Measurements from ENCODE around the gene LLGL1. TPM values are rescaled to one million over a fixed set of nuclear protein-coding genes. Genes with fewer than 3 reads are reported as not detected.

The LLGL1 gene
- total RNA-seq, 1 donor from 2014 or later = 57.2 TPM

DNA sequence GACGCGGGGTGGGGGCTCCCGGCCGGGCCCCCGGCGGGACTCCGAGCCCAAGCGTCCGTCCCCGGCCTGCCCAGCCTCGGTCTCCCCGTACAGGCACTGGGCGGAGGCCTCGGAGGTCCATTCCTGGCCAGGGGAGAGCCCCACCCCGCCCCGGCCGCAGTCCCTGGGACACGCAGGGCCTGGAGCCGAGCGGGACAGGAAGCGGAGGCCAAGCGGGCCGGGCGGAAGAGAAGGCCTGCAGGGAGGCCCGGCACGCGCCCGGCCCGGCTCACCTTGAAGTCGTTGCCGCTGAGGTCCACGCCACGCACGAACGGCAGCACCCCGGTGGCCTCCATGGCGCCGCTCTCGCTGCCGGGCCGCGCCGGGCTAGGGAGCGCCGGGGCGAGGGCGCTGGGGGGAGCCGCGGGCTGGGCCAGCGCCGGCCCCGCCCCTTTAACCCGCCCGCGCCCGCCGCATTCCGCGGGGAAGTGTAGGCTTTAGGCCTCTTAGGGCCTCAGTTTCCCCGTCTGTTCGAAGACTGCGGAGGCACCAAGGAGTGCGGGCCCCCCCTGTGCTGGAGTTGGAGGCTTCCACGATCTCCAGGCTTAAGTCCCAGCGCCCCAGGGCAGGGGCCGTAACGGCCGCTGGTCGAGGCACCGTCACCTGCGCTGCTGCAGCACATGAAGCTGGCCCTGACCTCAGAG lies 33.1 kb downstream of the LLGL1 start, which contains the start of gene FLII:
Gene FLII (minus strand): TSS at position 383 of the 683 bp plus-strand sequence. CDS start 48 bp downstream, at position 335.
- H3K4me1 Mint-ChIP-seq (ENCODE audit: unreplicated experiment) = peaks cover 15% of the 10 kb centered on the region
- no peaks in the 10 kb centered on the region for H3K9me3 Mint-ChIP-seq (ENCODE audit: unreplicated experiment)
- H3K27me3 Mint-ChIP-seq (ENCODE audit: unreplicated experiment) = peaks cover 12% of the 10 kb centered on the region
- peak within 1 kb of the TSS; percentile 97 for H3K4me3 Mint-ChIP-seq (ENCODE audit: unreplicated experiment)
- peak within 1 kb of the TSS; percentile 89 for H3K27ac Mint-ChIP-seq (ENCODE audit: unreplicated experiment)
- peak; percentile 50 for DNase-seq (ENCODE audit: low spot score)
- TF ChIP-seq, protein P1, sequence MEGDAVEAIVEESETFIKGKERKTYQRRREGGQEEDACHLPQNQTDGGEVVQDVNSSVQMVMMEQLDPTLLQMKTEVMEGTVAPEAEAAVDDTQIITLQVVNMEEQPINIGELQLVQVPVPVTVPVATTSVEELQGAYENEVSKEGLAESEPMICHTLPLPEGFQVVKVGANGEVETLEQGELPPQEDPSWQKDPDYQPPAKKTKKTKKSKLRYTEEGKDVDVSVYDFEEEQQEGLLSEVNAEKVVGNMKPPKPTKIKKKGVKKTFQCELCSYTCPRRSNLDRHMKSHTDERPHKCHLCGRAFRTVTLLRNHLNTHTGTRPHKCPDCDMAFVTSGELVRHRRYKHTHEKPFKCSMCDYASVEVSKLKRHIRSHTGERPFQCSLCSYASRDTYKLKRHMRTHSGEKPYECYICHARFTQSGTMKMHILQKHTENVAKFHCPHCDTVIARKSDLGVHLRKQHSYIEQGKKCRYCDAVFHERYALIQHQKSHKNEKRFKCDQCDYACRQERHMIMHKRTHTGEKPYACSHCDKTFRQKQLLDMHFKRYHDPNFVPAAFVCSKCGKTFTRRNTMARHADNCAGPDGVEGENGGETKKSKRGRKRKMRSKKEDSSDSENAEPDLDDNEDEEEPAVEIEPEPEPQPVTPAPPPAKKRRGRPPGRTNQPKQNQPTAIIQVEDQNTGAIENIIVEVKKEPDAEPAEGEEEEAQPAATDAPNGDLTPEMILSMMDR (IDR thresholded peaks at IDR 0.05; ENCODE audit: unreplicated experiment) = no peak
- peaks cover 4% of the 10 kb centered on the region for H3K36me3 Mint-ChIP-seq (ENCODE audit: low read depth, unreplicated experiment)

DNA sequence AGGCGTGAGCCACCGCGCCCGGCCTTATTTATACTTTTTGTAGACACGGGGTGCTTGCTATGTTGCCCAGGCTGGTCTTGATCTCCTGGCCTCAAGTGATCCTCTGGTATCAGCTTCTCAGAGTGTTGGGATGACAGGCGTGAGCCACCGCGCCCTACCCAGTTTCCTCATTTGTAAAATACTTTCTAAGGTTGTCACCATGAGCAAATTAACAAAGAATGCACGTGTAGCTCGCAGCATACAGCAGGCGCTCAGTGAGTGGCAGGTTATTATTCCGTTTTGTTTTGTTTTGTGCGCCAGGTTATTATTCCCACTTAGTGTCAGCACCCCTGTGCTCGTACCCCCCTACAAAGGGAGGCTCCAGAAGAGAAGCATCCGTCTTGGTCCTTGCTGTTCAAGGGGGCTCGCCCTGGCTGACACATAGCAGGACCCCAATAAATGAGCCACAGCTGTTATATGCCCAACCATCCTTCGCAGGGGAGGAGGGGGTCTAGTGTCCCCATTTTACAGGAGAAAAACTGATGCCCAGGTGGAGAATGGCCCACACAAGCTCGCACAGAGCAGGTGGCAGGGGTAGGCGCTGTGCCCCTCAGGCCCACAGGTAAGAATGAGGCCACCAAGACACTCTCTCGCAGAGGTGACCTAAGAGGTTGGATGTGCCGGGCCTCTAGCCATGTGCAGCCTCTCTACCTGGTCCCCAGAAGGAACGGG lies 34.3 kb downstream of the LLGL1 start:
- H3K4me1 Mint-ChIP-seq (ENCODE audit: unreplicated experiment) = peaks cover 15% of the 10 kb centered on the region
- TF ChIP-seq, protein P1 (IDR thresholded peaks at IDR 0.05; ENCODE audit: unreplicated experiment) = no peak
- H3K36me3 Mint-ChIP-seq (ENCODE audit: low read depth, unreplicated experiment) = peaks cover 4% of the 10 kb centered on the region
- peaks cover 12% of the 10 kb centered on the region for H3K27me3 Mint-ChIP-seq (ENCODE audit: unreplicated experiment)
- H3K4me3 Mint-ChIP-seq (ENCODE audit: unreplicated experiment) = peak overlapping the region; percentile 85
- H3K27ac Mint-ChIP-seq (ENCODE audit: unreplicated experiment) = no peak overlapping the region
- no peaks in the 10 kb centered on the region for H3K9me3 Mint-ChIP-seq (ENCODE audit: unreplicated experiment)
- no peak for DNase-seq (ENCODE audit: low spot score)

DNA sequence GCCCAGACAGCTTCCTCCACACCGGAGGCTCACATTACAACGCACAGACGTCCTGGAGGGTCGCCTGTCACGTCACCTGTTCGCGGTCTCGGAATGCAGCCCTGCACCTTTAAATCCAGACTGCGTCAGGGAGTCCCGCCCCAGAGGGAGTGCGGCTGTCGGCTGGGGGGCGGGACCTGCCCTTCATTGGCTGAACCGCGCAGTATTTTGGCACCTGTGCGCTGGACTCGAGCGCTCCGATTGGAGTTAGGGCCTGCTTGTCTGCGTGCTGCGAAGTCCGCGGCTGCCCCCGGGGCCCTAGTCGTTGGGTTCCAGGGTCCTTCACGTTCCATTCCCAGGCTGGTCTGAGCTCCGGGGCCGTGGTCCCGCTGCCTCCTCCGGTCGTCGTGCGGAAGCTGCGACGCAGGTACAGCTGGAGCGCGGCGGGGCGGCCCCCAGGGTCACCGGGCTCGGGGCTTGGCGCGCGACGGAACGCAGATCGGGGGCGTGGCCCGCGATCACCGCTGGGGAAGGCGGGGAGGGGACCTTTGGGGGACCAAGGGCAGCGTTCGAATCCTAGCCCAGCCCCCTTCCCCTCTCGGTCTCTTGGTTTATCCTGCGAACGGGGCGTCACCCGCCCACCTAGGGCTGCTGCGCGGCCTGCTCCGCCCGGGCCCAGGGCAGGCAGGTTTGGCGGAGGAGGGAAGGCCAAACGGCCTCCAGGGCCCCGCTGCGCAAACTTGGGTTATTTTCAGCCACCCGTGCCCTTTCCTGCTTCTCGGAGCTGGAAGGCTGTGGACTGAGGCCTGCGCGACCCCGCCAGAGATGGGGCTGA lies 35.1 kb downstream of the LLGL1 start, which contains the start of gene MIEF2:
Gene MIEF2 (plus strand): TSS at position 331 of the 814 bp plus-strand sequence. CDS start 2,059 bp downstream, outside the sequence.
- TF ChIP-seq, protein P1 (IDR thresholded peaks at IDR 0.05; ENCODE audit: unreplicated experiment) = no peak
- Mint-ChIP-seq H3K27me3 (ENCODE audit: unreplicated experiment) (peaks cover 12% of the 10 kb centered on the region), H3K4me1 (ENCODE audit: unreplicated experiment) (peaks cover 15% of the 10 kb centered on the region), H3K36me3 (ENCODE audit: low read depth, unreplicated experiment) (peaks cover 4% of the 10 kb centered on the region), H3K4me3 (ENCODE audit: unreplicated experiment) (peak within 1 kb of the TSS; percentile 89), H3K27ac (ENCODE audit: unreplicated experiment) (no peak within 1 kb of the TSS), H3K9me3 (ENCODE audit: unreplicated experiment) (no peaks in the 10 kb centered on the region)
- peak; percentile 87 for DNase-seq (ENCODE audit: low spot score)

DNA sequence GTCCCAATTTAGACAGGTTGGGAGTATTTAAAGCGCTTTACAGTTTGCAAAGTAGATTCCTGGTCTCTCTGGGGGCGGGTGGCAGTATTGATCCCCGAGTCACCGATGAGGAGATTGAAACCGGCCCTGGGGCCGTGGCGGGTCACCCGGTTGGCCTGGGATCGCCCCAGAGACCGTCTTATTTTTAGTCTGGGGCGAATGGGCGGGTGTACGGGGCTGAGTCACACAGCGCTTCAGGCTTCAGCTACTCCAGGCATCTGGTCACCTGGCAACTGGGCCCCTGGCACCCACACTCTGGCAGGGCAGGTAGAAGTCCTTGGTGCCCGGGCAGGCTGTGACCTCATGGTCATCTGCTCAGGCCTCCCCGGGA lies 35.7 kb downstream of the LLGL1 start:
- no peaks in the 10 kb centered on the region for H3K9me3 Mint-ChIP-seq (ENCODE audit: unreplicated experiment)
- no peak for DNase-seq (ENCODE audit: low spot score)
- peaks cover 12% of the 10 kb centered on the region for H3K27me3 Mint-ChIP-seq (ENCODE audit: unreplicated experiment)
- no peak overlapping the region for H3K27ac Mint-ChIP-seq (ENCODE audit: unreplicated experiment)
- peak overlapping the region; percentile 89 for H3K4me3 Mint-ChIP-seq (ENCODE audit: unreplicated experiment)
- peaks cover 15% of the 10 kb centered on the region for H3K4me1 Mint-ChIP-seq (ENCODE audit: unreplicated experiment)
- H3K36me3 Mint-ChIP-seq (ENCODE audit: low read depth, unreplicated experiment) = peaks cover 4% of the 10 kb centered on the region
- TF ChIP-seq, protein P1 (IDR thresholded peaks at IDR 0.05; ENCODE audit: unreplicated experiment) = no peak
